Liver (tissue), 3 donors: ENCODE results near the gene ERAP2.
"Not testable (repeated sequence)": the region's sequence is repeated elsewhere in the genome, so short reads cannot be mapped to it uniquely, and the experiment has no call there.

Experiments used
- ATF3 ChIP-seq: IDR thresholded peaks from 2 replicates; pipeline ENCODE4 v1.6.1; 2016; ENCODE audit warnings: antibody characterized with exemption
- CTCF ChIP-seq: fragments of 150-350 bp; IDR thresholded peaks from 2 replicates; pipeline ENCODE4 v1.5.1; 2017; ENCODE audit warnings: improper control_type of control experiment, low read depth, low read length; ENCODE audit not compliant: missing input control
- NR2F2 ChIP-seq: IDR thresholded peaks from 2 replicates; pipeline ENCODE4 v1.6.1; 2016; ENCODE audit warnings: antibody characterized with exemption
- RAD21 ChIP-seq, 2 donors: IDR thresholded peaks; 2 replicates each; pipeline ENCODE4 v1.6.1; 2016; ENCODE audit warnings: antibody characterized with exemption in 2 of 2, mild to moderate bottlenecking in 2 of 2
- TAF1 ChIP-seq: conservative IDR thresholded peaks from 2 replicates; pipeline ENCODE4 v1.6.1; 2016; ENCODE audit warnings: antibody characterized with exemption, mild to moderate bottlenecking
- donor health status: healthy.
- donor health status: healthy.

GRCh38 chr5:96841931-96842330 lies 34.4 kb upstream of the ERAP2 start:
- not testable (repeated sequence) for TF ChIP-seq RAD21 (IDR thresholded peaks at IDR 0.05); CTCF; NR2F2; ATF3; TAF1
